ENCODE data around the gene WNK1.

DNA sequence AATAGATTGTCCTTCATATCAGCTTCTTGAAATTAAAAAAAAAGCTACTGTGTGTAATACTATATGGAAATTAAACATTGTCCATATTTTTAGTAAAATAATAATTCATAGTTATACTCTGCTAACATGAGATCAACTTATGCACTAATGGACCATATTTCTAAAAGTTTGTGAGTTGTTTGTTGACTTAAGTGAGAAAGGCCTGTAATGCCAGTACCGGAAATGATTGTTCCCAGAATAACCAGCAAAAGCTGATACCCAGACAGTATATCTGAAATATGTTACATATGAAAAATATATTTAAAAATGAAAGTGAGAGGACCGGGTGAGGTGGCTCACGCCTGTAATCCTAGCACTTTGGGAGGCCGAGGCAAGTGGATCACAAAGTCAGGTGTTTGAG, 35.9 kb downstream of the WNK1 start:
- TF ChIP-seq, protein P1, sequence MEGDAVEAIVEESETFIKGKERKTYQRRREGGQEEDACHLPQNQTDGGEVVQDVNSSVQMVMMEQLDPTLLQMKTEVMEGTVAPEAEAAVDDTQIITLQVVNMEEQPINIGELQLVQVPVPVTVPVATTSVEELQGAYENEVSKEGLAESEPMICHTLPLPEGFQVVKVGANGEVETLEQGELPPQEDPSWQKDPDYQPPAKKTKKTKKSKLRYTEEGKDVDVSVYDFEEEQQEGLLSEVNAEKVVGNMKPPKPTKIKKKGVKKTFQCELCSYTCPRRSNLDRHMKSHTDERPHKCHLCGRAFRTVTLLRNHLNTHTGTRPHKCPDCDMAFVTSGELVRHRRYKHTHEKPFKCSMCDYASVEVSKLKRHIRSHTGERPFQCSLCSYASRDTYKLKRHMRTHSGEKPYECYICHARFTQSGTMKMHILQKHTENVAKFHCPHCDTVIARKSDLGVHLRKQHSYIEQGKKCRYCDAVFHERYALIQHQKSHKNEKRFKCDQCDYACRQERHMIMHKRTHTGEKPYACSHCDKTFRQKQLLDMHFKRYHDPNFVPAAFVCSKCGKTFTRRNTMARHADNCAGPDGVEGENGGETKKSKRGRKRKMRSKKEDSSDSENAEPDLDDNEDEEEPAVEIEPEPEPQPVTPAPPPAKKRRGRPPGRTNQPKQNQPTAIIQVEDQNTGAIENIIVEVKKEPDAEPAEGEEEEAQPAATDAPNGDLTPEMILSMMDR (conservative IDR thresholded peaks at IDR 0.05; ENCODE audit: low read length) = no peak
- no peak for TF ChIP-seq EZH2phosphoT487 (IDR thresholded peaks at IDR 0.05; ENCODE audit: borderline replicate concordance, low read depth, low read length)
